Left ventricle myocardium inferior (tissue), 1 donor: ENCODE measurements around the gene SUMO4. TPM values are rescaled to one million over a fixed set of nuclear protein-coding genes. Genes with fewer than 3 reads are reported as not detected.

Source experiments
- DNase-seq: peaks from one replicate; pipeline ENCODE4 v3.0.0-alpha.2; 2020
- H3K27ac ChIP-seq: fragments of 200-600 bp; replicated peaks from 2 replicates; pipeline ENCODE4 v1.8.0; 2021
- H3K27me3 ChIP-seq: fragments of 200-600 bp; 2 replicates; pipeline ENCODE4 v1.8.0; 2021; ENCODE audit warnings: low read depth
- H3K36me3 ChIP-seq: fragments of 200-600 bp; 2 replicates; pipeline ENCODE4 v1.8.0; 2021
- H3K4me1 ChIP-seq: fragments of 200-600 bp; 2 replicates; pipeline ENCODE4 v1.8.0; 2021
- H3K4me3 ChIP-seq: fragments of 200-600 bp; 2 replicates; pipeline ENCODE4 v1.8.0; 2021; ENCODE audit warnings: mild to moderate bottlenecking, moderate library complexity
- H3K9me3 ChIP-seq: fragments of 200-600 bp; replicated peaks from 2 replicates; pipeline ENCODE4 v1.8.0; 2021
- CTCF ChIP-seq: fragments of 200-600 bp; IDR thresholded peaks from 2 replicates; pipeline ENCODE4 v1.8.0; 2021; ENCODE audit warnings: antibody characterized with exemption, mild to moderate bottlenecking, borderline replicate concordance
- intact Hi-C: fragments of 100-400 bp; cut with micrococcal nuclease; formaldehyde crosslinking; loops from one replicate; pipeline ENCODE4 v1.11.0; 2022
- total RNA-seq: library from RNA; stranded (reverse); fragmentation: NEBNext Ultra II Directional; extraction: Animal tissue kit (Norgen Biotek cat#: 25700); gene quantifications from one replicate; pipeline ENCODE4 v1.2.1, GENCODE V29; 2021
- donor health status: DM: no; HTN: yes; CAD: no; lungs with severe emphysema.

SUMO4 gene
- total RNA-seq, 1 donor from 2014 or later, result 0.27 TPM

DNA sequence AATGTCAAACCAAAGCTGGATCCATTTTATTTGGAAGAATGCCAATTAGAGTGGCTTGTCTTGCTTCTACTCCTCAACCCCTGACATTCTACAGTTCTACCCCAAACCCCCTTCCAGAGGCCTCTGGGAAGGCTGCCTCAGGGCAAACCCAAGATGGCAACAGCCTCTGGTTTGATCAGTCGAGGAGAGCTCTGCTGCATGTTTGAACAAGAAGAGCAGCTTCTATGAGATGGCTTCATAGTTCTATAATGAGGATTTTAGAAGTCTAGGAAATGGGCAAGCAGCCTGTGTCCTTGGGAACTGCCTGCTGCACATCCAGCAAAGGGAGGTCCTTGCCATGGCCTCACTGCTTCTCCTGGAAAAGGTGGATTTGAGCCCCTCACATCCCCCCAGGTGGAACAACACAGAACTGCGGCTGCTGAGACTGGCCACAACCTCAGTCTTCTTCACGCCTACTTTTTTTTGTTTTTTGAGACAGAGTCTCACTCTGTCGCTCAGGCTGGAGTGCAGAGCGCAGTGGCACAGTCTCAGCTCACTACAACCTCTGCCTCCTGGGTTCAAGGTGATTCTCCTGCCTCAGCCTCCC lies 46.8 kb downstream of the SUMO4 start:
- Histone ChIP-seq H3K27ac (no peak overlapping the region), H3K4me3 (no peak overlapping the region), H3K36me3 (no peaks in the 10 kb centered on the region), H3K27me3 (peaks cover 62% of the 10 kb centered on the region), H3K4me1 (peaks cover 24% of the 10 kb centered on the region), H3K9me3 (no peaks in the 10 kb centered on the region)
- TF ChIP-seq CTCF, result no peak
- intact Hi-C loops, result no loop called here
- no peak for DNase-seq

GRCh38 chr6:149448821-149449453 lies 48.9 kb downstream of the SUMO4 start:
- Histone ChIP-seq H3K36me3 (no peaks in the 10 kb centered on the region), H3K9me3 (no peaks in the 10 kb centered on the region), H3K4me1 (peaks cover 44% of the 10 kb centered on the region), H3K27ac (no peak overlapping the region), H3K27me3 (peaks cover 59% of the 10 kb centered on the region), H3K4me3 (no peak overlapping the region)
- no peak for TF ChIP-seq CTCF
- intact Hi-C loops, result no loop called here
- DNase-seq, result no peak

GRCh38 chr6:149449831-149450678 lies 50.0 kb downstream of the SUMO4 start:
- TF ChIP-seq CTCF, result no peak
- no peak for DNase-seq
- intact Hi-C loops, result loop anchor here (5.0 kb wide), 1 partner anchor 67 kb away; no protein-coding TSS in a partner anchor

More at GRCh38 chr6:149449831-149450678, 50.0 kb downstream of the SUMO4 start:
- Histone ChIP-seq H3K36me3 (no peaks in the 10 kb centered on the region), H3K27me3 (peaks cover 59% of the 10 kb centered on the region), H3K4me3 (peak overlapping the region; percentile 69), H3K4me1 (peaks cover 51% of the 10 kb centered on the region), H3K27ac (no peak overlapping the region), H3K9me3 (no peaks in the 10 kb centered on the region)

Other genes with a start within 250 kb of the SUMO4 start
- 56.7 TPM for gene TAB2, start 82.5 kb upstream of the SUMO4 start, total RNA-seq
- 0.25 TPM for gene ZC3H12D, start 84.8 kb downstream of the SUMO4 start, total RNA-seq
- 15.7 TPM for gene PPIL4, start 145.8 kb downstream of the SUMO4 start, total RNA-seq
- 52.0 TPM for gene GINM1, start 166.1 kb downstream of the SUMO4 start, total RNA-seq
- gene KATNA1, start 248.5 kb downstream of the SUMO4 start, total RNA-seq, result 11.6 TPM